Psoas muscle (tissue), 8 donors: ENCODE data around the gene TNFRSF19. TPM values are rescaled to one million over a fixed set of nuclear protein-coding genes. Genes with fewer than 3 reads are reported as not detected.
A peak's percentile ranks its signal among the peaks of the same experiment; 100 is the strongest.

Experiments used
- ATAC-seq, 4 donors: fragments of 200-7000 bp; cut with Tn5 transposase; one replicate each; pipeline ENCODE4 v1.9.1; 2020; ENCODE audit warnings: moderate library complexity in 3 of 4, mild to moderate bottlenecking in 2 of 4
- DNase-seq, 2 donors: peaks; one replicate each; pipeline ENCODE4 v3.0.0-alpha.2; 2020
- H3K27ac ChIP-seq: fragments of 200-600 bp; one replicate; pipeline ENCODE4 v1.8.0; 2022
- H3K27me3 ChIP-seq, 3 donors: fragments of 200-600 bp in 1 of 3; one replicate each; pipeline versions ENCODE4 v1.6.1 to v1.8.0; 2013 to 2022; ENCODE audit warnings: low read length in 2 of 3, mild to moderate bottlenecking in 2 of 3, moderate library complexity in 1 of 3; ENCODE audit not compliant: insufficient read depth in 3 of 3
- H3K36me3 ChIP-seq, 2 donors: fragments of 200-600 bp in 1 of 2; one replicate each; pipeline versions ENCODE4 v1.6.1 to v1.8.0; 2013 to 2022; ENCODE audit warnings: low read depth in 1 of 2, mild to moderate bottlenecking in 1 of 2, moderate library complexity in 1 of 2; ENCODE audit not compliant: insufficient read depth in 1 of 2
- H3K4me1 ChIP-seq: fragments of 200-600 bp; one replicate; pipeline ENCODE4 v1.8.0; 2022
- H3K4me3 ChIP-seq: fragments of 200-600 bp; one replicate; pipeline ENCODE4 v1.8.0; 2022; ENCODE audit warnings: mild to moderate bottlenecking
- H3K9me3 ChIP-seq: fragments of 200-600 bp; one replicate; pipeline ENCODE4 v1.8.0; 2022
- WGBS, 3 donors: extraction: QIAGEN DNeasy Blood & Tissue Kit; methylation state at CpG; one replicate each; pipeline versions ENCODE4 v1.1.6 to v1.1.7; 2013; 5-methylcytosine and 5-hydroxymethylcytosine counted together
- intact Hi-C, 2 donors: fragments of 100-400 bp; cut with DNase I; formaldehyde crosslinking; loops; one replicate each; pipeline versions ENCODE4 v1.11.0 to v1.14.2; 2022
- polyA plus RNA-seq, 3 donors: library from polyadenylated mRNA; stranded (reverse); fragments of 200-250 nt; gene quantifications; one replicate each; pipeline ENCODE4 v1.2.3, GENCODE V29; 2013
- total RNA-seq, 4 donors: library from RNA; stranded (reverse); fragmentation: NEBNext Ultra II Directional in 2 of 4; extraction: Animal tissue kit (Norgen Biotek cat#: 25700) in 2 of 4; gene quantifications; one replicate each; pipeline versions ENCODE4 v1.2.1 to v1.2.4, GENCODE V29; 2021 to 2023
- TF ChIP-seq, protein P1 (sequence below): fragments of 200-600 bp; IDR thresholded peaks from one replicate; pipeline ENCODE4 v1.8.0; 2022; ENCODE audit warnings: antibody characterized with exemption
- donor health status: healthy with polysubstance abuse.
- donor health status: DM: no; HTN: no; CAD: no; lungs with moderate emphysema.
- donor health status: Bipolar disorder and iron deficiency.
- donor health status: healthy.
- donor health status: DM: yes; HTN: yes; CAD: no.
- donor health status: DM: no; HTN: no; CAD: no.
- donor health status: DM: no; HTN: no; CAD: no.
- donor health status: DM: yes; HTN: yes; CAD: no.

The TNFRSF19 gene
- total and polyA plus RNA-seq, 7 donors = 0.35 to 2.0 (median 0.55) TPM

DNA sequence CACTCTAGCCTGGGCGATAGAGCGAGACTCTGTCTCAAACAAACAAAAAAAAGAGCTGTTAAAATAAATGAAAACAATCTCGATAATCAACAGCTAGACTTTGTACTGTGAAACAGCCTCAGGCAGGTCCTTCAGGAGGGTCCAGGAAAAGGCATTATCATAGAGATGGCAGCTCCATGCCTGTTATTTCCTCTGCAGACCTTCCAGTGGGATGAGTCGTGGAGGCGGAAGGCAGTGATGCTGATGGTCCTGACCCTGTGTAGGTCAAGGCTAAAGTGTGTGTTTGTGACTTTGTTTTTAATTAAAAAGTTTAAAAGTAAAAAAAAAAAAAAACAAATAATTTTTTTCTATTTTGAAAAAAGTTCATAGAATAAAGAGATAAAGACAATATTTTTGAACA is 117.4 kb downstream of the TNFRSF19 start:
- no peak for ATAC-seq
- no peaks in the 10 kb centered on the region for H3K36me3 ChIP-seq
- no peak for DNase-seq
- no peaks in the 10 kb centered on the region for H3K27me3 ChIP-seq
- WGBS, 3 donors = 88 to 89% (median 89%) methylated on average over 5 of the region's 5 CpGs
- peaks cover 7% of the 10 kb centered on the region for H3K9me3 ChIP-seq
- H3K27ac ChIP-seq = no peak overlapping the region
- intact Hi-C loops = no loop called here
- TF ChIP-seq, protein P1, sequence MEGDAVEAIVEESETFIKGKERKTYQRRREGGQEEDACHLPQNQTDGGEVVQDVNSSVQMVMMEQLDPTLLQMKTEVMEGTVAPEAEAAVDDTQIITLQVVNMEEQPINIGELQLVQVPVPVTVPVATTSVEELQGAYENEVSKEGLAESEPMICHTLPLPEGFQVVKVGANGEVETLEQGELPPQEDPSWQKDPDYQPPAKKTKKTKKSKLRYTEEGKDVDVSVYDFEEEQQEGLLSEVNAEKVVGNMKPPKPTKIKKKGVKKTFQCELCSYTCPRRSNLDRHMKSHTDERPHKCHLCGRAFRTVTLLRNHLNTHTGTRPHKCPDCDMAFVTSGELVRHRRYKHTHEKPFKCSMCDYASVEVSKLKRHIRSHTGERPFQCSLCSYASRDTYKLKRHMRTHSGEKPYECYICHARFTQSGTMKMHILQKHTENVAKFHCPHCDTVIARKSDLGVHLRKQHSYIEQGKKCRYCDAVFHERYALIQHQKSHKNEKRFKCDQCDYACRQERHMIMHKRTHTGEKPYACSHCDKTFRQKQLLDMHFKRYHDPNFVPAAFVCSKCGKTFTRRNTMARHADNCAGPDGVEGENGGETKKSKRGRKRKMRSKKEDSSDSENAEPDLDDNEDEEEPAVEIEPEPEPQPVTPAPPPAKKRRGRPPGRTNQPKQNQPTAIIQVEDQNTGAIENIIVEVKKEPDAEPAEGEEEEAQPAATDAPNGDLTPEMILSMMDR = no peak
- no peak overlapping the region for H3K4me3 ChIP-seq
- H3K4me1 ChIP-seq = no peaks in the 10 kb centered on the region

DNA sequence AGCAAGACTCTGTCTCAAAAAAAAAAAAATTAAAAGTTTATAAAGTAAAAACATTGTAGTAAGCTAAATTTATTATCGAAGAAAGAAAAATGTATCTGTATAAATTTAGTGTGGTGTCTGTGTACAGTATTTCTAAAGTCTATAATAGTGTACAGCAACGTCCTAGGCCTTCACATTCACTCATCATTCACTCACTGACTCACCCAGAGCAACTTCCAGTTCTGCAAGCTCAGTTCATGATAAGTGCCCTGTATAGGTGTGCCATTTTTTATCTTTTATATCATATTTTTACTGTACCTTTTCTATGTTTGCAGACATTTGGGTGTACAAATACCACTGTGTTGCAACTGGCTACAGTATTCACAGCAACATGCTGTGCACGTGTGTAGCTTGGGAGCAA is 118.1 kb downstream of the TNFRSF19 start:
- ATAC-seq = no peak
- 92 to 98% (median 93%) methylated on average over 3 of the region's 3 CpGs for WGBS, 3 donors
- Histone ChIP-seq H3K27ac (no peak overlapping the region), H3K4me1 (no peaks in the 10 kb centered on the region), H3K27me3 (no peaks in the 10 kb centered on the region), H3K36me3 (no peaks in the 10 kb centered on the region), H3K4me3 (no peak overlapping the region), H3K9me3 (peaks cover 7% of the 10 kb centered on the region)
- intact Hi-C loops = no loop called here
- no peak for DNase-seq
- TF ChIP-seq, protein P1 = no peak

DNA sequence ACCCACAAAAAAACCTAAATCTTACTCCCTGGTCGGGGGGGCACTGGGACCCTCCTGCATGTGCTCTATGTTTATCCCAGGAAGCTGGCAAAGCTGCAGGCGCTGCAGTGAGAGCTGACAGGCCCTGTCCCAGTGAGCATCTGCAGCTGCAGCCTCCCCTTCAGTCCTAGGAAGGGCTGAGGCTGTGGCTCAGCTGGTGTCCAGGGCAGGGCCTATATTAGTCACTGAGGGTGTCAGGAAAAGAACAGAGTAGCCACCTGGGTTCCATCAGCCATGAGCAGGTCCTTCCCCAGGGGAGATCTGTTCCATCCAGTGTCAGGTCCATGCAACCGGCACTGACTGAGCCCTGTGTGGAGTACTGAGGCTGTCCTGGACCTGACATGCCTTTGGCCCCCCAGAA is 120.5 kb downstream of the TNFRSF19 start:
- no peak for ATAC-seq
- Histone ChIP-seq H3K4me1 (no peaks in the 10 kb centered on the region), H3K4me3 (no peak overlapping the region), H3K9me3 (no peaks in the 10 kb centered on the region), H3K27ac (no peak overlapping the region), H3K36me3 (no peaks in the 10 kb centered on the region), H3K27me3 (no peaks in the 10 kb centered on the region)
- TF ChIP-seq, protein P1 = no peak
- intact Hi-C loops = no loop called here
- DNase-seq = no peak
- 80 to 85% (median 81%) methylated on average over 3 of the region's 3 CpGs for WGBS, 3 donors

DNA sequence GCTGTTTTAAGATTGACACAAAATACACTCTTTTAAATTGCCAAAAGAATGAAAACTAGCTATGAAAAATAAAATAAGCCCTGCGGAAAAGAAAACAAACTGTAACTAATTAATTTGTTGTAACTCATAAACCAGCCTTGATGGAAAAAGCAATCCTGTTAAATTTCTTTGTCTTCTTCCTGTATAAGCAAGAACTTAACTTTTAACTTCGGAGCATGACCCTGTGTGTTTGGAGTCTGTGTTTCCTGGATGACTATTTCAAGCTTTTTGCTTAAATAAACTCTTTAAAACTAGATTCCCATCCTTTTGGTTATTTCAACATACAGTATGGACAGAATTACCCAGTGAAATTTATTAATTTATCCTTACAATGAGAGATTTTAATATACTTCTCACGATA is 122.6 kb downstream of the TNFRSF19 start:
- no peak overlapping the region for H3K27ac ChIP-seq
- 43 to 49% (median 45%) methylated on average over 3 of the region's 3 CpGs for WGBS, 3 donors
- H3K4me3 ChIP-seq = no peak overlapping the region
- H3K4me1 ChIP-seq = no peaks in the 10 kb centered on the region
- H3K36me3 ChIP-seq = no peaks in the 10 kb centered on the region
- ATAC-seq (no peak), DNase-seq (no peak)
- no peaks in the 10 kb centered on the region for H3K9me3 ChIP-seq
- intact Hi-C loops = no loop called here
- TF ChIP-seq, protein P1 = no peak
- H3K27me3 ChIP-seq = no peaks in the 10 kb centered on the region

DNA sequence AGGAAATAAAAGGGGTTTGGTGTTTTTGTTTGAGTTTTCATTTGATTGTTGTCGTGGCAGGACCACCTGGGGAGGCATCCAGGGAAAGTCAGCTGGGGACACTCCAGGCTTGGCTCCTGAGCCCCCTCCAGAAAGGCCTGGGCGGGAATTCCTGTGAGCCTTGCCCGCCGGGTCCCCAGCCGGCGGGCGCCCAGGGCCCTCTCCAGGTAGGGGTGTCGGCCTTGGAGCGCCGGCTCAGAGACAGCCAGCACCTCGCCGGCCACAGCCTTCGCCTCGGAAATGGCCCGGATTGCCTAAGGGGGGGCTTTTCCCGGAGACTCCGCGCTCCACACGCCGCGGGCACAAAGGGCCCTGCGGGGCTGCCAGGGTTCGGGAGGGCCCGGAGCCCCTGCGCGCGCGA is 125.0 kb downstream of the TNFRSF19 start:
- TF ChIP-seq, protein P1 = no peak
- DNase-seq = peak in 1 of 2 donors; percentile 43
- Histone ChIP-seq H3K36me3 (no peaks in the 10 kb centered on the region), H3K27ac (no peak overlapping the region), H3K27me3 (no peaks in the 10 kb centered on the region), H3K4me1 (no peaks in the 10 kb centered on the region), H3K4me3 (peak overlapping the region; percentile 52), H3K9me3 (no peaks in the 10 kb centered on the region)
- intact Hi-C loops = no loop called here
- WGBS, 3 donors = 65 to 74% (median 72%) methylated on average over 25 to 28 of the region's 28 CpGs
- no peak for ATAC-seq
